Measurements from ENCODE around the gene TRIM3.
"Not testable (repeated sequence)": the region's sequence is repeated elsewhere in the genome, so short reads cannot be mapped to it uniquely, and the experiment has no call there.

The TRIM3 gene

GRCh38 chr11:6473451-6474412 is at the start of gene TRIM3:
Gene TRIM3, minus strand, starts transcription at chr11:6473941. Its CDS starts 8,246 bp downstream, at chr11:6465695.
- Histone ChIP-seq H3K4me2 (ENCODE audit: low read length) (peak within 1 kb of the TSS; percentile 90), H3K79me2 (no peaks in the 10 kb centered on the region), H3K4me3 (ENCODE audit: low read depth, low read length) (peak within 1 kb of the TSS; percentile 69), H3K4me1 (peaks cover 2% of the 10 kb centered on the region), H3K27ac (peak within 1 kb of the TSS; percentile 84), H3K9ac (peak within 1 kb of the TSS; percentile 46), H3K9me3 (ENCODE audit: control insufficient read depth, low read length) (no peaks in the 10 kb centered on the region), H3K27me3 (ENCODE audit: control insufficient read depth, insufficient read depth, low read length) (no peaks in the 10 kb centered on the region), H2AFZ (peak within 1 kb of the TSS; percentile 91), H3K36me3 (ENCODE audit: control insufficient read depth, insufficient read depth, low read length) (no peaks in the 10 kb centered on the region)
- no peak for TF ChIP-seq CTCF (IDR thresholded peaks at IDR 0.05)

- H3K4me2 ChIP-seq (ENCODE audit: low read length): no peak overlapping the region
- no peaks in the 10 kb centered on the region for H3K79me2 ChIP-seq
- no peak for TF ChIP-seq CTCF (IDR thresholded peaks at IDR 0.05)
- H3K27me3 ChIP-seq (ENCODE audit: control insufficient read depth, insufficient read depth, low read length): no peaks in the 10 kb centered on the region
- no peak overlapping the region for H3K9ac ChIP-seq
- H2AFZ ChIP-seq: no peak overlapping the region
- no peak overlapping the region for H3K4me3 ChIP-seq (ENCODE audit: low read depth, low read length)
- no peaks in the 10 kb centered on the region for H3K4me1 ChIP-seq
- H3K9me3 ChIP-seq (ENCODE audit: control insufficient read depth, low read length): no peaks in the 10 kb centered on the region
- H3K27ac ChIP-seq: no peak overlapping the region
- no peaks in the 10 kb centered on the region for H3K36me3 ChIP-seq (ENCODE audit: control insufficient read depth, insufficient read depth, low read length)
These were observed 49.5 kb upstream of the TRIM3 start for GRCh38 chr11:6523253-6523652.

GRCh38 chr11:6521946-6522345 is 48.2 kb upstream of the TRIM3 start:
- not testable (repeated sequence) for H3K27me3 ChIP-seq (ENCODE audit: control insufficient read depth, insufficient read depth, low read length); H2AFZ ChIP-seq; H3K4me3 ChIP-seq (ENCODE audit: low read depth, low read length); H3K9ac ChIP-seq; H3K36me3 ChIP-seq (ENCODE audit: control insufficient read depth, insufficient read depth, low read length); H3K27ac ChIP-seq; H3K4me2 ChIP-seq (ENCODE audit: low read length); H3K9me3 ChIP-seq (ENCODE audit: control insufficient read depth, low read length); H3K4me1 ChIP-seq; H3K79me2 ChIP-seq

- Histone ChIP-seq H3K36me3 (ENCODE audit: control insufficient read depth, insufficient read depth, low read length) (no peaks in the 10 kb centered on the region), H3K9me3 (ENCODE audit: control insufficient read depth, low read length) (no peaks in the 10 kb centered on the region), H3K4me3 (ENCODE audit: low read depth, low read length) (no peak overlapping the region)
These were observed 46.5 kb upstream of the TRIM3 start for GRCh38 chr11:6520265-6520664.

More at GRCh38 chr11:6520265-6520664, 46.5 kb upstream of the TRIM3 start:
- H3K27me3 ChIP-seq (ENCODE audit: control insufficient read depth, insufficient read depth, low read length): no peaks in the 10 kb centered on the region
- H3K9ac ChIP-seq: no peak overlapping the region
- no peak overlapping the region for H3K4me2 ChIP-seq (ENCODE audit: low read length)
- no peak for TF ChIP-seq CTCF (IDR thresholded peaks at IDR 0.05)
- no peaks in the 10 kb centered on the region for H3K79me2 ChIP-seq
- no peak overlapping the region for H3K27ac ChIP-seq
- no peak overlapping the region for H2AFZ ChIP-seq
- H3K4me1 ChIP-seq: no peaks in the 10 kb centered on the region
